Osteoblast (primary cell): ENCODE results near the gene SECISBP2L. TPM values are rescaled to one million over a fixed set of nuclear protein-coding genes. Genes with fewer than 3 reads are reported as not detected.
"Not testable (repeated sequence)": the region's sequence is repeated elsewhere in the genome, so short reads cannot be mapped to it uniquely, and the experiment has no call there.

Experiments
- DNase-seq: peaks from one replicate; pipeline ENCODE4 v3.0.0; 2011; ENCODE audit warnings: low spot score, mixed read lengths; ENCODE audit not compliant: insufficient read length; ENCODE audit errors: missing footprints
- H2AFZ ChIP-seq: 2 replicates; pipeline ENCODE4 v1.6.0; 2011; ENCODE audit warnings: mild to moderate bottlenecking, low read length
- H3K27ac ChIP-seq: 2 replicates; pipeline ENCODE4 v1.5.1; 2011; ENCODE audit warnings: mild to moderate bottlenecking, low read depth, low read length, moderate library complexity
- H3K27me3 ChIP-seq: 2 replicates; pipeline ENCODE4 v1.6.0; 2012; ENCODE audit warnings: mild to moderate bottlenecking, control low read depth, inconsistent platforms, low read length, moderate library complexity; ENCODE audit not compliant: insufficient read depth
- H3K36me3 ChIP-seq: 2 replicates; pipeline ENCODE4 v1.5.1; 2011; ENCODE audit warnings: mild to moderate bottlenecking, low read length, control low read depth, moderate library complexity; ENCODE audit not compliant: insufficient read depth
- H3K4me1 ChIP-seq: 2 replicates; pipeline ENCODE4 v1.5.1; 2011; ENCODE audit warnings: mild to moderate bottlenecking, low read length, control low read depth, moderate library complexity; ENCODE audit not compliant: insufficient read depth
- H3K4me2 ChIP-seq: 2 replicates; pipeline ENCODE4 v1.6.0; 2011; ENCODE audit warnings: mild to moderate bottlenecking, low read length; ENCODE audit not compliant: insufficient read depth
- H3K4me3 ChIP-seq: fragments of 200-600 bp; sonication (generic); 3 replicates; pipeline ENCODE4 v1.5.1; 2012; ENCODE audit warnings: mild to moderate bottlenecking, low read length, inconsistent platforms; ENCODE audit not compliant: insufficient read depth
- H3K79me2 ChIP-seq: 2 replicates; pipeline ENCODE4 v1.6.0; 2012; ENCODE audit warnings: mild to moderate bottlenecking, low read length, control low read depth, inconsistent platforms; ENCODE audit not compliant: insufficient read depth
- H3K9me3 ChIP-seq: 2 replicates; pipeline ENCODE4 v1.5.1; 2011; ENCODE audit warnings: low read depth, low read length, control low read depth
- H4K20me1 ChIP-seq: 2 replicates; pipeline ENCODE4 v1.6.0; 2012; ENCODE audit warnings: mild to moderate bottlenecking, low read length, control low read depth; ENCODE audit not compliant: insufficient read depth
- CTCF ChIP-seq: IDR thresholded peaks from 2 replicates; pipeline ENCODE4 v1.5.1; 2011; ENCODE audit warnings: mild to moderate bottlenecking, low read depth, low read length, moderate library complexity; ENCODE audit errors: extremely low read depth
- total RNA-seq: library from RNA; depleted of rRNA; stranded (reverse); fragments of >200 nt; gene quantifications from 2 replicates; pipeline ENCODE4 v1.2.3, GENCODE V29; 2012

The SECISBP2L gene
- total RNA-seq, 1 donor, result 42.3 TPM

GRCh38 chr15:48974882-48975281, 71.4 kb downstream of the SECISBP2L start:
- Histone ChIP-seq H3K4me3 (no peak overlapping the region), H4K20me1 (no peaks in the 10 kb centered on the region), H3K79me2 (no peaks in the 10 kb centered on the region), H3K4me2 (peak overlapping the region; percentile 91), H2AFZ (no peak overlapping the region), H3K4me1 (peaks cover 5% of the 10 kb centered on the region), H3K36me3 (no peaks in the 10 kb centered on the region), H3K9me3 (no peaks in the 10 kb centered on the region), H3K27ac (no peak overlapping the region), H3K27me3 (no peaks in the 10 kb centered on the region)
- no peak for TF ChIP-seq CTCF
- peak; percentile 55 for DNase-seq

GRCh38 chr15:48972750-48973503, 73.3 kb downstream of the SECISBP2L start:
- Histone ChIP-seq H3K79me2 (no peaks in the 10 kb centered on the region), H3K4me2 (no peak overlapping the region), H4K20me1 (no peaks in the 10 kb centered on the region), H2AFZ (no peak overlapping the region), H3K4me3 (no peak overlapping the region), H3K27ac (no peak overlapping the region), H3K9me3 (no peaks in the 10 kb centered on the region), H3K36me3 (no peaks in the 10 kb centered on the region), H3K27me3 (no peaks in the 10 kb centered on the region), H3K4me1 (peaks cover 5% of the 10 kb centered on the region)
- DNase-seq, result no peak
- TF ChIP-seq CTCF, result no peak

GRCh38 chr15:48970926-48971325, 75.3 kb downstream of the SECISBP2L start:
- H3K4me3 ChIP-seq, H2AFZ ChIP-seq, H3K4me2 ChIP-seq, H3K27ac ChIP-seq, H3K27me3 ChIP-seq, DNase-seq, H3K9me3 ChIP-seq, H3K79me2 ChIP-seq, H3K36me3 ChIP-seq, H4K20me1 ChIP-seq: not testable (repeated sequence)
- peaks cover 19% of the 10 kb centered on the region for H3K4me1 ChIP-seq

GRCh38 chr15:48968066-48968465, 78.2 kb downstream of the SECISBP2L start:
- no peaks in the 10 kb centered on the region for H3K9me3 ChIP-seq
- H3K4me1 ChIP-seq, result peaks cover 21% of the 10 kb centered on the region
- H3K4me2 ChIP-seq, result no peak overlapping the region
- no peak for DNase-seq
- no peak overlapping the region for H3K4me3 ChIP-seq
- no peak overlapping the region for H2AFZ ChIP-seq
- no peak overlapping the region for H3K27ac ChIP-seq
- no peaks in the 10 kb centered on the region for H3K27me3 ChIP-seq
- no peak for TF ChIP-seq CTCF
- no peaks in the 10 kb centered on the region for H4K20me1 ChIP-seq
- H3K79me2 ChIP-seq, result no peaks in the 10 kb centered on the region
- no peaks in the 10 kb centered on the region for H3K36me3 ChIP-seq
